ENCODE results near the gene BPIFB2. TPM values are rescaled to one million over a fixed set of nuclear protein-coding genes. Genes with fewer than 3 reads are reported as not detected.
"Not testable (repeated sequence)": the region's sequence is repeated elsewhere in the genome, so short reads cannot be mapped to it uniquely, and the experiment has no call there.

Gene BPIFB2
- total RNA-seq, 1 experiment from 2014 or later: 0.15 TPM

DNA sequence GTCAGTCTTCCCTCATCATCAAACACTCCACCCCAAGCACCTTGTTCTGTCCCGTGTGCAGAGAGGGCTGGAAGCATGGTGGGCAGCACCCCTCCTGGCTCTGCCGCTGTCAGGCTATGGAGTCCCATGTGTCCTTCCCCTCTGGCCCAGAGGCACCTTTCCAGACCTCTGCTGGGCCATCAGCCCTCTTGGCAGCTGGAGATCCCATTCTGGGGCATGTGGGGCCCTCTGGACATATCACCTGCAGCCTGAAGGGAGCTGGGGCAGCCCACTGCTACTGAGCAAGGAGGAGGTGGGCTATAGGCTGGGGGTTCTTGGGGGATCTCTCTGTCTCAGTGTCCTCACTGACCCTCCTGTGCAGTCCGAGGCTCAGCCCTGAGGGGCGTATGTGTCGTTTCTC is 45.5 kb upstream of the BPIFB2 start:
- no peaks in the 10 kb centered on the region for H3K36me3 ChIP-seq (ENCODE audit: control insufficient read depth in 1 of 2, insufficient read depth in 2 of 2, low read length in 2 of 2)
- RAD21 ChIA-PET (ENCODE audit: low non-redundant PET in 1 of 2, low total read pairs in 2 of 2, uncharacterized antibody in 2 of 2, unreplicated experiment in 2 of 2): no interaction called here
- H3K79me2 ChIP-seq (ENCODE audit: insufficient read depth, low read length): no peaks in the 10 kb centered on the region
- TF ChIP-seq, protein P1, sequence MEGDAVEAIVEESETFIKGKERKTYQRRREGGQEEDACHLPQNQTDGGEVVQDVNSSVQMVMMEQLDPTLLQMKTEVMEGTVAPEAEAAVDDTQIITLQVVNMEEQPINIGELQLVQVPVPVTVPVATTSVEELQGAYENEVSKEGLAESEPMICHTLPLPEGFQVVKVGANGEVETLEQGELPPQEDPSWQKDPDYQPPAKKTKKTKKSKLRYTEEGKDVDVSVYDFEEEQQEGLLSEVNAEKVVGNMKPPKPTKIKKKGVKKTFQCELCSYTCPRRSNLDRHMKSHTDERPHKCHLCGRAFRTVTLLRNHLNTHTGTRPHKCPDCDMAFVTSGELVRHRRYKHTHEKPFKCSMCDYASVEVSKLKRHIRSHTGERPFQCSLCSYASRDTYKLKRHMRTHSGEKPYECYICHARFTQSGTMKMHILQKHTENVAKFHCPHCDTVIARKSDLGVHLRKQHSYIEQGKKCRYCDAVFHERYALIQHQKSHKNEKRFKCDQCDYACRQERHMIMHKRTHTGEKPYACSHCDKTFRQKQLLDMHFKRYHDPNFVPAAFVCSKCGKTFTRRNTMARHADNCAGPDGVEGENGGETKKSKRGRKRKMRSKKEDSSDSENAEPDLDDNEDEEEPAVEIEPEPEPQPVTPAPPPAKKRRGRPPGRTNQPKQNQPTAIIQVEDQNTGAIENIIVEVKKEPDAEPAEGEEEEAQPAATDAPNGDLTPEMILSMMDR (IDR thresholded peaks at IDR 0.05 in 2 of 3, conservative IDR thresholded peaks at IDR 0.05 in 1 of 3; ENCODE audit: borderline replicate concordance in 1 of 3, insufficient read depth in 1 of 3, low read depth in 2 of 3, low read length in 2 of 3): no peak
- TF ChIP-seq YY1 (IDR thresholded peaks at IDR 0.05; ENCODE audit: extremely low read depth, insufficient replicate concordance, low read depth, low read length) (no peak), EGR1 (IDR thresholded peaks at IDR 0.05; ENCODE audit: low read depth) (no peak), POLR2AphosphoS5 (IDR thresholded peaks at IDR 0.05; ENCODE audit: low read depth, low read length) (no peak), SRF (IDR thresholded peaks at IDR 0.05; ENCODE audit: low read depth) (no peak)
- H4K20me1 ChIP-seq (ENCODE audit: insufficient read depth): no peaks in the 10 kb centered on the region
- CTCF ChIA-PET: no interaction called here
- H3K9ac ChIP-seq (ENCODE audit: low read length): no peak overlapping the region
- H3K27ac ChIP-seq (ENCODE audit: low read depth, low read length): no peak overlapping the region
- H3K9me2 ChIP-seq (ENCODE audit: insufficient read depth): no peaks in the 10 kb centered on the region
- no peak overlapping the region for H3K4me2 ChIP-seq (ENCODE audit: low read length)
- DNase-seq (ENCODE audit: low read depth, low spot score): no peak
- POLR2A ChIA-PET: no interaction called here
- no peak overlapping the region for H2AFZ ChIP-seq (ENCODE audit: low read depth, low read length, poor library complexity, severe bottlenecking)
- H3K4me3 ChIP-seq (replicated peaks in 1 of 2; ENCODE audit: low read depth in 1 of 2, low read length in 2 of 2): no peak overlapping the region
- intact Hi-C loops (cut with micrococcal nuclease): no loop called here
- no peaks in the 10 kb centered on the region for H3K4me1 ChIP-seq (ENCODE audit: control insufficient read depth in 1 of 2, insufficient read depth in 2 of 2, low read length in 2 of 2)
- peaks cover 5 to 6% of the 10 kb centered on the region in 2 experiments; a peak in 2 of 4 replicates for H3K9me3 ChIP-seq (ENCODE audit: control insufficient read depth in 1 of 2, insufficient read depth in 1 of 2, low read depth in 1 of 2, low read length in 2 of 2)
- BruUV-seq (replicated peaks): no TSS peak
- no peak for ATAC-seq
- no peaks in the 10 kb centered on the region for H3K27me3 ChIP-seq (ENCODE audit: insufficient read depth, low read length)

DNA sequence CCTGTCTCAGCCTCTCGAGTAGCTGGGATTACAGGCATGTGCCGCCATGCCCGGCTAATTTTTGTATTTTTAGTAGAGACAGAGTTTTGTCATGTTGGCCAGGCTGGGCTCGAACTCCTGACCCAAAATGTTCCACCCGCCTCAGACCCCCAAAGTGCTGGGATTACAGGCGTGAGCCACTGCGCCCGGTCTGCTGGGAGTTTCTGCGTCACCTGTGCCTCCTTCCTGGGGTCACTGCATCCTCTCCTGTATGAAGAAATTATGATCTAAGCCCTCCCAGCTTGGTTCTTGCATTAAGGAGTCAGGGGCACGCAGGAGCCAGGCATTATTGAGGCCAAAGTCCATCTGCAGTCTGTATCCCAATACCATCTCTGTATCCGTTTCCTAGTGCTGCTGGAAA is 44.9 kb upstream of the BPIFB2 start:
- H3K4me1 ChIP-seq (ENCODE audit: control insufficient read depth in 1 of 2, insufficient read depth in 2 of 2, low read length in 2 of 2); H3K27me3 ChIP-seq (ENCODE audit: insufficient read depth, low read length); ATAC-seq; H2AFZ ChIP-seq (ENCODE audit: low read depth, low read length, poor library complexity, severe bottlenecking); POLR2A ChIA-PET; H3K9me3 ChIP-seq (ENCODE audit: control insufficient read depth in 1 of 2, insufficient read depth in 1 of 2, low read depth in 1 of 2, low read length in 2 of 2); H3K4me2 ChIP-seq (ENCODE audit: low read length); CTCF ChIA-PET; H3K79me2 ChIP-seq (ENCODE audit: insufficient read depth, low read length); BruUV-seq (replicated peaks); H3K4me3 ChIP-seq (replicated peaks in 1 of 2; ENCODE audit: low read depth in 1 of 2, low read length in 2 of 2); intact Hi-C loops (cut with micrococcal nuclease); H3K27ac ChIP-seq (ENCODE audit: low read depth, low read length); H4K20me1 ChIP-seq (ENCODE audit: insufficient read depth); RAD21 ChIA-PET (ENCODE audit: low non-redundant PET in 1 of 2, low total read pairs in 2 of 2, uncharacterized antibody in 2 of 2, unreplicated experiment in 2 of 2); H3K36me3 ChIP-seq (ENCODE audit: control insufficient read depth in 1 of 2, insufficient read depth in 2 of 2, low read length in 2 of 2); DNase-seq (ENCODE audit: low read depth, low spot score); H3K9ac ChIP-seq (ENCODE audit: low read length); H3K9me2 ChIP-seq (ENCODE audit: insufficient read depth): not testable (repeated sequence)

All from HCT116 (cell line).